ENCODE measurements around the gene ATXN1.

Gene ATXN1

DNA sequence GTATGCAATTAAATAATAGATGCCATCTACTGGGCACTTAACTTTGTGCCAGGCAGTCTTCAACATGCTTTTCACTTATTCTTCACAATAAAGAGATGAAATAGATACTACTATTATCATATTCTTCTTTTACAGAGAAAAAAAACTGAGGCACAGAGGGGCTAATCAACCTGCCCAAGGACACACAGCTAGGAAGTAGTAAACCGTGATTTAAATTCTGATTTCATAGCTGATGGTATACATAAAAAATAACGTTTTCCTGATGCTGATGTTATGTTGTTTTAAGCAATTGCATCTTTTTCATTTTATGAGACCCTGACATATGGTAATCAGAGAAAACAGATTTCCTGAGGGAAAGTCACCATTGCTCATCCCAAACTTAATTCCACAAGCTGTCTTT lies 45.1 kb upstream of the ATXN1 start:
- TF ChIP-seq ZFP3 (CRISPR knock-in tag; IDR thresholded peaks at IDR 0.05), result no peak
- no peak for TF ChIP-seq ZNF565 (CRISPR knock-in tag; conservative IDR thresholded peaks at IDR 0.05; ENCODE audit: low read depth)
- TF ChIP-seq, protein P1, sequence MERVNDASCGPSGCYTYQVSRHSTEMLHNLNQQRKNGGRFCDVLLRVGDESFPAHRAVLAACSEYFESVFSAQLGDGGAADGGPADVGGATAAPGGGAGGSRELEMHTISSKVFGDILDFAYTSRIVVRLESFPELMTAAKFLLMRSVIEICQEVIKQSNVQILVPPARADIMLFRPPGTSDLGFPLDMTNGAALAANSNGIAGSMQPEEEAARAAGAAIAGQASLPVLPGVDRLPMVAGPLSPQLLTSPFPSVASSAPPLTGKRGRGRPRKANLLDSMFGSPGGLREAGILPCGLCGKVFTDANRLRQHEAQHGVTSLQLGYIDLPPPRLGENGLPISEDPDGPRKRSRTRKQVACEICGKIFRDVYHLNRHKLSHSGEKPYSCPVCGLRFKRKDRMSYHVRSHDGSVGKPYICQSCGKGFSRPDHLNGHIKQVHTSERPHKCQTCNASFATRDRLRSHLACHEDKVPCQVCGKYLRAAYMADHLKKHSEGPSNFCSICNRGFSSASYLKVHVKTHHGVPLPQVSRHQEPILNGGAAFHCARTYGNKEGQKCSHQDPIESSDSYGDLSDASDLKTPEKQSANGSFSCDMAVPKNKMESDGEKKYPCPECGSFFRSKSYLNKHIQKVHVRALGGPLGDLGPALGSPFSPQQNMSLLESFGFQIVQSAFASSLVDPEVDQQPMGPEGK (CRISPR knock-in tag; IDR thresholded peaks at IDR 0.05; ENCODE audit: borderline replicate concordance), result no peak
- no peak for TF ChIP-seq SNAI2 (CRISPR knock-in tag; IDR thresholded peaks at IDR 0.05)
- TF ChIP-seq, protein P2, sequence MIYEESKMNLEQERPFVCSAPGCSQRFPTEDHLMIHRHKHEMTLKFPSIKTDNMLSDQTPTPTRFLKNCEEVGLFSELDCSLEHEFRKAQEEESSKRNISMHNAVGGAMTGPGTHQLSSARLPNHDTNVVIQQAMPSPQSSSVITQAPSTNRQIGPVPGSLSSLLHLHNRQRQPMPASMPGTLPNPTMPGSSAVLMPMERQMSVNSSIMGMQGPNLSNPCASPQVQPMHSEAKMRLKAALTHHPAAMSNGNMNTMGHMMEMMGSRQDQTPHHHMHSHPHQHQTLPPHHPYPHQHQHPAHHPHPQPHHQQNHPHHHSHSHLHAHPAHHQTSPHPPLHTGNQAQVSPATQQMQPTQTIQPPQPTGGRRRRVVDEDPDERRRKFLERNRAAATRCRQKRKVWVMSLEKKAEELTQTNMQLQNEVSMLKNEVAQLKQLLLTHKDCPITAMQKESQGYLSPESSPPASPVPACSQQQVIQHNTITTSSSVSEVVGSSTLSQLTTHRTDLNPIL (CRISPR knock-in tag; IDR thresholded peaks at IDR 0.05; ENCODE audit: low read depth), result no peak
- no peak for TF ChIP-seq CSDC2 (CRISPR knock-in tag; IDR thresholded peaks at IDR 0.05)
- no peak for TF ChIP-seq TCF4 (CRISPR knock-in tag; IDR thresholded peaks at IDR 0.05; ENCODE audit: borderline replicate concordance)
- TF ChIP-seq ZFP30 (CRISPR knock-in tag; IDR thresholded peaks at IDR 0.05), result no peak
- no peak for TF ChIP-seq OSR1 (CRISPR knock-in tag; IDR thresholded peaks at IDR 0.05)
- TF ChIP-seq, protein P3, sequence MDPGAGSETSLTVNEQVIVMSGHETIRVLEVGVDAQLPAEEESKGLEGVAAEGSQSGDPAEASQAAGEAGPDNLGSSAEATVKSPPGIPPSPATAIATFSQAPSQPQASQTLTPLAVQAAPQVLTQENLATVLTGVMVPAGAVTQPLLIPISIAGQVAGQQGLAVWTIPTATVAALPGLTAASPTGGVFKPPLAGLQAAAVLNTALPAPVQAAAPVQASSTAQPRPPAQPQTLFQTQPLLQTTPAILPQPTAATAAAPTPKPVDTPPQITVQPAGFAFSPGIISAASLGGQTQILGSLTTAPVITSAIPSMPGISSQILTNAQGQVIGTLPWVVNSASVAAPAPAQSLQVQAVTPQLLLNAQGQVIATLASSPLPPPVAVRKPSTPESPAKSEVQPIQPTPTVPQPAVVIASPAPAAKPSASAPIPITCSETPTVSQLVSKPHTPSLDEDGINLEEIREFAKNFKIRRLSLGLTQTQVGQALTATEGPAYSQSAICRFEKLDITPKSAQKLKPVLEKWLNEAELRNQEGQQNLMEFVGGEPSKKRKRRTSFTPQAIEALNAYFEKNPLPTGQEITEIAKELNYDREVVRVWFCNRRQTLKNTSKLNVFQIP (CRISPR knock-in tag; IDR thresholded peaks at IDR 0.05; ENCODE audit: borderline replicate concordance, low read depth), result no peak
- no peak for TF ChIP-seq GLIS3 (CRISPR knock-in tag; IDR thresholded peaks at IDR 0.05)
- TF ChIP-seq BACH2 (CRISPR knock-in tag; IDR thresholded peaks at IDR 0.05; ENCODE audit: borderline replicate concordance), result no peak
- TF ChIP-seq PPARA (CRISPR knock-in tag; IDR thresholded peaks at IDR 0.05; ENCODE audit: borderline replicate concordance), result no peak
- no peak for TF ChIP-seq ESRRG (CRISPR knock-in tag; IDR thresholded peaks at IDR 0.05)
- TF ChIP-seq ZC3H10 (CRISPR knock-in tag; IDR thresholded peaks at IDR 0.05), result no peak
- no peak for TF ChIP-seq TOX (CRISPR knock-in tag; IDR thresholded peaks at IDR 0.05; ENCODE audit: borderline replicate concordance)
- no peak for TF ChIP-seq RARB (CRISPR knock-in tag; IDR thresholded peaks at IDR 0.05)
- no peak for TF ChIP-seq ISL1 (CRISPR knock-in tag; IDR thresholded peaks at IDR 0.05)

DNA sequence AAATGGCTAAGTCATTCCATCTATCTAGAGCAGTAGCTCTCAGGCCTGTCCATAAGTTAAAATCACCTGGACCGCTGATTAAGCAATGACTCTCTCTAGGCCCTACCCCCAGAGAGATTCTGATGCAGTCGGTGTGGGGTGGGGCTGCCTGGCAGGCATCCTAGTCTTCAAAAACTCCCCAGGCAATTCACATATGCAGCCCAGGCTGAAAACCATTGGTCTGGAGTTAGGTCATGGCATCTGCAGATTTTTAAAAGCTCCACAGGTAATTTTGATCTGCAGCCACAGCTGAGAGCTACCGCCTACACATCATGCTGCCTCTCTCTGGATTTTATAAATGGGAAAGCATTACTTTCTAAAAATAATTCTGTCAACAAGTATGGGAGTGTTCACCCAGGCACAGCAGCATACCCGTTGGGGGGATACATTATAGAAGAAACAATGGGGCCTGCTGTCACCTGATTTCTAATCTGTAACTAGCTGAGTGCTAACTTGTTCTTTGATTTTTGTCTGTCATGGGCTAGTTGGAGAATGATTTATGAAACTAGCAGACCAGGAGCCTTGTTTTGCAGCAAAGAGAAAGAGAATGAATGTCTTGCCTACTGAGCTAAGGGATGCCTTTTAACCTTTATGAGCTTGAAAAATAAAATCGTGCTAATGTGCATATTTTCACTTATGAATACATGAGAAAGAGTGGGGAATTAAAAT lies 44.1 kb upstream of the ATXN1 start:
- TF ChIP-seq, protein P3 (CRISPR knock-in tag; IDR thresholded peaks at IDR 0.05; ENCODE audit: borderline replicate concordance, low read depth), result no peak
- no peak for TF ChIP-seq BACH2 (CRISPR knock-in tag; IDR thresholded peaks at IDR 0.05; ENCODE audit: borderline replicate concordance)
- no peak for TF ChIP-seq ISL1 (CRISPR knock-in tag; IDR thresholded peaks at IDR 0.05)
- TF ChIP-seq ZFP30 (CRISPR knock-in tag; IDR thresholded peaks at IDR 0.05), result no peak
- TF ChIP-seq ZNF70 (CRISPR knock-in tag; IDR thresholded peaks at IDR 0.05), result no peak
- TF ChIP-seq RARB (CRISPR knock-in tag; IDR thresholded peaks at IDR 0.05), result no peak
- TF ChIP-seq SNAI2 (CRISPR knock-in tag; IDR thresholded peaks at IDR 0.05), result no peak
- no peak for TF ChIP-seq TOX (CRISPR knock-in tag; IDR thresholded peaks at IDR 0.05; ENCODE audit: borderline replicate concordance)
- TF ChIP-seq, protein P1 (CRISPR knock-in tag; IDR thresholded peaks at IDR 0.05; ENCODE audit: borderline replicate concordance), result no peak
- TF ChIP-seq, protein P4, sequence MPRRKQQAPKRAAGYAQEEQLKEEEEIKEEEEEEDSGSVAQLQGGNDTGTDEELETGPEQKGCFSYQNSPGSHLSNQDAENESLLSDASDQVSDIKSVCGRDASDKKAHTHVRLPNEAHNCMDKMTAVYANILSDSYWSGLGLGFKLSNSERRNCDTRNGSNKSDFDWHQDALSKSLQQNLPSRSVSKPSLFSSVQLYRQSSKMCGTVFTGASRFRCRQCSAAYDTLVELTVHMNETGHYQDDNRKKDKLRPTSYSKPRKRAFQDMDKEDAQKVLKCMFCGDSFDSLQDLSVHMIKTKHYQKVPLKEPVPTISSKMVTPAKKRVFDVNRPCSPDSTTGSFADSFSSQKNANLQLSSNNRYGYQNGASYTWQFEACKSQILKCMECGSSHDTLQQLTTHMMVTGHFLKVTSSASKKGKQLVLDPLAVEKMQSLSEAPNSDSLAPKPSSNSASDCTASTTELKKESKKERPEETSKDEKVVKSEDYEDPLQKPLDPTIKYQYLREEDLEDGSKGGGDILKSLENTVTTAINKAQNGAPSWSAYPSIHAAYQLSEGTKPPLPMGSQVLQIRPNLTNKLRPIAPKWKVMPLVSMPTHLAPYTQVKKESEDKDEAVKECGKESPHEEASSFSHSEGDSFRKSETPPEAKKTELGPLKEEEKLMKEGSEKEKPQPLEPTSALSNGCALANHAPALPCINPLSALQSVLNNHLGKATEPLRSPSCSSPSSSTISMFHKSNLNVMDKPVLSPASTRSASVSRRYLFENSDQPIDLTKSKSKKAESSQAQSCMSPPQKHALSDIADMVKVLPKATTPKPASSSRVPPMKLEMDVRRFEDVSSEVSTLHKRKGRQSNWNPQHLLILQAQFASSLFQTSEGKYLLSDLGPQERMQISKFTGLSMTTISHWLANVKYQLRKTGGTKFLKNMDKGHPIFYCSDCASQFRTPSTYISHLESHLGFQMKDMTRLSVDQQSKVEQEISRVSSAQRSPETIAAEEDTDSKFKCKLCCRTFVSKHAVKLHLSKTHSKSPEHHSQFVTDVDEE (CRISPR knock-in tag; IDR thresholded peaks at IDR 0.05), result no peak
- no peak for TF ChIP-seq GLIS3 (CRISPR knock-in tag; IDR thresholded peaks at IDR 0.05)
- no peak for TF ChIP-seq ARNTL (CRISPR knock-in tag; IDR thresholded peaks at IDR 0.05; ENCODE audit: borderline replicate concordance, low read depth)
- TF ChIP-seq, protein P5, sequence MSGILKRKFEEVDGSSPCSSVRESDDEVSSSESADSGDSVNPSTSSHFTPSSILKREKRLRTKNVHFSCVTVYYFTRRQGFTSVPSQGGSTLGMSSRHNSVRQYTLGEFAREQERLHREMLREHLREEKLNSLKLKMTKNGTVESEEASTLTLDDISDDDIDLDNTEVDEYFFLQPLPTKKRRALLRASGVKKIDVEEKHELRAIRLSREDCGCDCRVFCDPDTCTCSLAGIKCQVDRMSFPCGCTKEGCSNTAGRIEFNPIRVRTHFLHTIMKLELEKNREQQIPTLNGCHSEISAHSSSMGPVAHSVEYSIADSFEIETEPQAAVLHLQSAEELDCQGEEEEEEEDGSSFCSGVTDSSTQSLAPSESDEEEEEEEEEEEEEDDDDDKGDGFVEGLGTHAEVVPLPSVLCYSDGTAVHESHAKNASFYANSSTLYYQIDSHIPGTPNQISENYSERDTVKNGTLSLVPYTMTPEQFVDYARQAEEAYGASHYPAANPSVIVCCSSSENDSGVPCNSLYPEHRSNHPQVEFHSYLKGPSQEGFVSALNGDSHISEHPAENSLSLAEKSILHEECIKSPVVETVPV (CRISPR knock-in tag; IDR thresholded peaks at IDR 0.05), result no peak
- no peak for TF ChIP-seq ZC3H10 (CRISPR knock-in tag; IDR thresholded peaks at IDR 0.05)
- peak; percentile 27; the same call in 1 of the 3 replicates for ATAC-seq

More for the DNA sequence above, 45.1 kb upstream of the ATXN1 start:
- no peak for ATAC-seq
